ENCODE measurements around the gene FASTKD3.

DNA sequence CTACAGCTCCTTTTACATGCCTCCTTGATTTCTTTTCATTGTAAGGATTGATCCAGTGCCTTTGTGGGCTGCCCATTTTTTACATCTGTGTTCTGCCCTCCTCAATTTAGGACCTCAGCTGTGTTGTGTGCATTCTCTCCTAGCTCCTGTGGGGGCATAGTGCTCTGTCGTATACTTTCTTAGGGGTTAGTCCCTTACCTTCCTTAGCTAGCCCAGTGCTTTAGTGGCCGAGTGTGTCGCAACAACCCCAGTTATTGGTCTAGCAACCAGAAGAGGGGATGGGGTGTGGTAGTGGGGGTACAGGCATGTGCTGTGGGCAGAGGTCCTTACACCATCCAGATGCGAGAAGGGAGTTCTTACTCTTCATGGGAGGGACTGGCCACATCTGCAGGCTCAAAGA is 12.3 kb upstream of the FASTKD3 start:
- TF ChIP-seq CTCF (IDR thresholded peaks at IDR 0.05 in 2 of 3, conservative IDR thresholded peaks at IDR 0.05 in 1 of 3; ENCODE audit: control insufficient read depth in 2 of 3, extremely low read depth in 1 of 3, insufficient read depth in 1 of 3, low read depth in 3 of 3, low read length in 3 of 3) (0 out of 6 replicates have a peak, but pooled peaks of 1 of the 3 experiments have one; percentile 6), SREBF2 (IDR thresholded peaks at IDR 0.05; ENCODE audit: low read length) (no peak), MEF2A (IDR thresholded peaks at IDR 0.05; ENCODE audit: insufficient read depth, low read depth, low read length) (no peak), NRF1 (conservative IDR thresholded peaks at IDR 0.05; ENCODE audit: low read depth, low read length) (no peak), MYC (IDR thresholded peaks at IDR 0.05; ENCODE audit: insufficient read depth, insufficient read length, insufficient replicate concordance, low read length, severe bottlenecking) (no peak), FOXM1 (IDR thresholded peaks at IDR 0.05; ENCODE audit: low read depth, low read length) (no peak), TCF7 (IDR thresholded peaks at IDR 0.05; ENCODE audit: borderline replicate concordance) (no peak), SIN3A (IDR thresholded peaks at IDR 0.05; ENCODE audit: low read depth, low read length) (no peak), POU2F2 (IDR thresholded peaks at IDR 0.05; ENCODE audit: borderline replicate concordance, low read depth, low read length) (no peak), HCFC1 (IDR thresholded peaks at IDR 0.05; ENCODE audit: low read length) (no peak), ATF3 (IDR thresholded peaks at IDR 0.05; ENCODE audit: borderline replicate concordance, extremely low read depth, low read depth, low read length) (no peak), ZBED1 (IDR thresholded peaks at IDR 0.05; ENCODE audit: borderline replicate concordance) (no peak)
- TF ChIP-seq, protein P1, sequence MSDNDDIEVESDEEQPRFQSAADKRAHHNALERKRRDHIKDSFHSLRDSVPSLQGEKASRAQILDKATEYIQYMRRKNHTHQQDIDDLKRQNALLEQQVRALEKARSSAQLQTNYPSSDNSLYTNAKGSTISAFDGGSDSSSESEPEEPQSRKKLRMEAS (IDR thresholded peaks at IDR 0.05; ENCODE audit: low read depth, low read length) = no peak
